ENCODE data around the gene RASSF5.
A peak's percentile ranks its signal among the peaks of the same experiment; 100 is the strongest.
"Not testable (repeated sequence)": the region's sequence is repeated elsewhere in the genome, so short reads cannot be mapped to it uniquely, and the experiment has no call there.

RASSF5 gene

DNA sequence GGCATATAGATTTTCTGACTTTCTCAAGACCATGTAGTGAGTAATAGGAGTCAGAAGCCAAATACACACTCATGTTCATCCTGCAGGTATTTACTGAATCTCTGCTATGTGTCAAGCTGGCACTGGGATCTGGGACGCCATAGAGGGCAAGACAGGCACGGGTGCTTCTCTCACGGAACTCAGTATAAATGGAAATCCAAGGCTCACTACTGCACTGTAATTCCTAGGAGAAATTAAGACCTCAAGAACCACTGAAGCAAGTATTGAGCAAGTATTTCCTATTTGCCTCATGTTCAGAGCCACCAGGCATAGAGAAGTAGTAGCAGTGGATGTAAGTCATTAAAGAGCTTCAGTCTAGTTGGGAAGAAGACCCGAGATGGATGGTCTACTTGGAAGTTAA, 66.0 kb downstream of the RASSF5 start:
- DNase-seq: peak in 1 of 2 donors; percentile 45

GRCh38 chr1:206573762-206574161, 66.4 kb downstream of the RASSF5 start:
- DNase-seq: no peak

DNA sequence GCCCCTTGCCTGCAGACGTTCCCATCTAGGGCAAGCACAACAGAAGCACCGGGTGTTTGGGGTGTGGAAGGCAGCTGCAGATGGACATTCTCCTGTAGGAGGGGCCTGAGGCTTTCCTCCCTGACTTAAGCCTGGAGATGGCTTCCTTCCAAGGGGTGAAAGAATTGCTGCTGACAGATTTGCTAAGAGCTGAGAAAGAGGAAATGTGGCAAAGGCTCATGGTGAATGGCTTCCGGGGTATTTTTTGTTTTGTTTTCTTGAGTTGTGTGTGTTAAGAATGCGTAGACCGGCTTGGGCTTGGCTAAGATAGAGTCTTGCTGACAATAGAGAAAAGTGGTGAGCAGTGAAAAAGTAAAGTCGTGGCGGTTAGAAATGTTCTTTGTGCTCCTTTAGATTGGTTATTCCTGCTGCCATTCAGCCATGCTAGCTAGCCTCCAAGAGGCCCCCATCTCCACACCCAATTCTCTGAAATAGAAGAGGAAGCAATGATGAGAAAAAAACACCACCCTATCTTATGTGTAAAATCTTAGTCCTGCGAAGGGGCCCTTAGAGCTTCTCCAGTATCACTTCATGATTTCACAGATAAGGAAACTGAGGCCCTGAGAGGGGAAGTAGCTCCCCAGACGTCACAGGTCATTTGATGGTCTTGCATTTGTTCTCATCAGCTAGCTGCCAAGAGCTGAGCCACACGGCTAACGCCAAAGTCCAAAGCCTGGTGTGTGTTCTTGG, 68.0 kb downstream of the RASSF5 start:
- peak; percentile 91 to 92 for DNase-seq

- DNase-seq: no peak
These were observed 68.8 kb downstream of the RASSF5 start for GRCh38 chr1:206575894-206576737.

DNA sequence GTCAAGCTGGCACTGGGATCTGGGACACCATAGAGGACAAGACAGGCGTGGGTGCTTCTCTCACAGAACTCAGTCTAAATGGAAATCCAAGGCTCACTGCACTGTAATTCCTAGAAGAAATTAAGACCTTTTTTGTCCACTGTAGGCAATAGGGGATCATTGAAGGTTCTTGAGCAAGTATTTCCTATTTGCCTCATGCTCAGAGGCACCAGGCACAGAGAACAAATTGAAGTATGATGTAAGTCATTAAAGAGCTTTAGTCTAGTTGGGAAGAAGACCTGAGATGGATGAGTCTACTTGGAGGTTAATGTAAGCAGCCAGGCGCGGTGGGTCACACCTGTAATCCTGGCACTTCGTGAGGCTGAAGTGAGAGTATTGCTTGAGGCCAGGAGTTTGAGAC, 70.3 kb downstream of the RASSF5 start:
- no peak for DNase-seq

DNA sequence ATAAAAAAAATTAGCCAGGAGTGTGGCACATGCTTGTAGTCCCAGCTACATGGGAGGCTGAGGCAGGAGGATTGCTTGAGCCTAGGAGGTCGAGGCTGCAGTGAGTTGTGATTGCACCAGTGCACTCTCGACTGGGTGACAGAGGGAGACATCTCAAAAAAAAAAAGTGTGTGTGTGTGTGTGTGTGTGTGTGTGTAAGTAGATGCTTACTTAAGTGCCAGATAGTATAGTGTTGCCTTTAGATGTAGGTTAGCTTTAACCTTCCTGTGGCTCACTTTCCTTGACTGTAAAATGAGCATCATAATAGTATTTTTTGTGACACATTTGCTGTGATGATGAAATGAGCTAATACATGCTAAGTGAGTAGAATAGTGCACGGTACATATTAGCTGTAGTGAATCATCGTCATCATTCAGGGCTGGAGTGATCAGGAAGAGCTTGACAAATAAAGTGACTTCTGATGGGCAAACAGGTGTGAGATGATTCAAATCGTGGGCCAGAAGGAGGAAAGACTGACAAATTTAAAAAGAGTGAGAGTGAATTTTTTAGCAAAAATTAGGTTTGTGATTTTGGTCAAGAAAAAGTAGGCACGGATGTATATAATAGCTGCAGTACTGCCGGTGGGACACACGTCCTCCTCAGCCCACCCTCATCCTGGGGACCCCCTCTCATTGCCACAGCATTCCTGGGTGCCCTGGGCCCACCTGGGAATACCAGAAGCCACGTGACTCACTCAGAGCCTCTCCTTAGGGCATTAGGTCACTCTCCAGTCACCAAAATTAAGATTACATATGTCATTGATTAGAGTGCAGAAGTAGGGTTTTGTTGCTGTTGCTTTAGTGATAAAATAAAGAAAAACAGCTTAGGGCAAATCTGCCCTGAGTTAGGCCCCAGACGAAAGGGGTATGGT, 71.0 kb downstream of the RASSF5 start:
- peak in 1 of 2 donors; percentile 42 for DNase-seq

- DNase-seq: no peak
These were observed 71.6 kb downstream of the RASSF5 start for GRCh38 chr1:206578978-206579374.

- peak; percentile 95 to 97 for DNase-seq
These were observed 72.6 kb downstream of the RASSF5 start for GRCh38 chr1:206579747-206580437.

- DNase-seq: no peak
These were observed 73.2 kb downstream of the RASSF5 start for GRCh38 chr1:206580438-206581113.

DNA sequence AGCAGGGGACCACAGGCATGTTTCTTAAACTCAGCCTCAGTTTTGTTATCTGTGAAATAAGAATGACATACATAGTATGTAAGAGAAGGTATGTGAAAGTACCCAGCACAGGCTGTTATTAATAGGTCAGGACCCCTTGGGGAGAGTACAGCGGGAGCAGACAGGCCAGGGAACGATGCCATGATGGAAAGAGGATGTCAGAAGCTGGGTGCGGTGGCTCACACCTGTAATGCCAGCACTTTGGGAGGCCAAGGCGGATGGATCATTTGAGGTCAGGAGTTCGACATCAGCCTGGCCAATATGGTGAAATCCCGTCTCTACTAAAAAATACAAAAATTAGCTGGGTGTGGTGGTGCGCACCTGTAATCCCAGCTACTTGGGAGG, 73.8 kb downstream of the RASSF5 start:
- not testable (repeated sequence) for DNase-seq

DNA sequence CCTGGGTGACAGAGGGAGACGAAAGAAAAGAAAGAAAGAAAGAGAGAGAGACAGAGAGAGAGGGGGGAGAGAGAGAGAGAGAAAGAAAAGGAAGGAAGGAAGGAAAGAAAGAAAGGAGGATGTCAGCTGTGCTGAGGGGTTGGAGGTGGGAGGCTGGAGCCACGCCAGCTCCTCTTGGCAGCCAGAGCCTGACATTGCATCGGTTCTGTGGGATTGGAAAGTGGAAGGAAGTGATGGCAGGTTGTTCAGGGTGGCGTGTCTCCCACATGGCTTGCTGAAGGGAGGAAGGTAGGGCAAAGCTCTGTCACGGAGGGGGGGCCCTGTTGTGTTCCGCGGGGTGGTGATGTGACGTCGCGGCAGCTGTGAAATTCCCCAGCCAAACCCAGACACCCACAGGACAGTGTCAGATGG, 74.2 kb downstream of the RASSF5 start:
- DNase-seq: peak; percentile 90 to 96

DNA sequence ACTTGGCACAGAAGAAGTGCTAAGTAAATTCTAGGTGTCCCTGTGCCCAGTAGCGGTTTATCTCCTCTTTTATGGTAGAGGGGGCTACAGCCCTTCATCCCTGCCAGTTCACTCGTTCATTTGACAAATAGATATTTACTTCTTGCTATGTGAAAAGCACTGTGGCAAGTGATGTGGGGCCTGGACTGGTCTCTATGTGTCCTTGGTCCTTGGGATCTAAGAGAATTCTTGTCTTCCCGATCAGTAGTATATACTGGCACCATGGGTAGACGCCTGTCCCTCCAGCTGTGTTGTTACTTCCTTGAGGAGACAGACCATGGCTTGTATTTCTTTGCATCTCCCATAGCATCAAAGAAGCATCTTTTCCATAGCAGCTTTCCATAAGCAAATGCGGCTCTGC, 75.2 kb downstream of the RASSF5 start:
- DNase-seq: no peak

DNA sequence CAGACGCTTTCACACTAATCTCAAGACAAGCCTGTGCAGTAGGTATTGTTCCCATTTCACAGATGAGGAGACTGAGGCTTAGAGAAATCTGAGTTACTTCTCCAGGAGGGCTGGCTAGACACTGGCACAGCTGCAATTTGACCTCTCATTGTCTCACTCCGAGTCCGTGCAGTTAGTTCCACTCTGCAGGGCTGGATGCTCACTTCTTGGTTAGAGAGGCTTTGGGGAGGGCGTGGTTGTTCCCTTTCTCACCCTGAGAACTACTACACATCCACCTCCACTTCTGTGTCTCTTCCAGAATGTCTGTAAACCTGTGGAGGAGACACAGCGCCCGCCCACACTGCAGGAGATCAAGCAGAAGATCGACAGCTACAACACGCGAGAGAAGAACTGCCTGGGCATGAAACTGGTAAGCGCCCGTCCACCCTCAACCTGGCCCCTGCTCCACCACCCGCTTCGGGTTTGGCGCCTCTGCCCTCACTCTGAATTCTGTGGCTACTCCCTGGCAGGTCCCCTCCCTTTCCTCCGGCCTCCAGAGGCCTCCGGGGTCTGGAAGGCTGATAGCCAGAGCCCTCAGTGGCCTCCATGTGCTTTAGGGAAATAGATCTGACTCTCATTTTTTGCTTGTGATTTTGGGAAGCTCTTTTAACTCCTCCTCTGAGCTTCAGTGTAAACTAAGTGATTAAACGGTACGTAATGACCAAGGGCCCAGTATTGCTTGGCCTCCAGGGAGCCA, 75.8 kb downstream of the RASSF5 start:
- DNase-seq: peak in 1 of 2 donors; percentile 38

DNA sequence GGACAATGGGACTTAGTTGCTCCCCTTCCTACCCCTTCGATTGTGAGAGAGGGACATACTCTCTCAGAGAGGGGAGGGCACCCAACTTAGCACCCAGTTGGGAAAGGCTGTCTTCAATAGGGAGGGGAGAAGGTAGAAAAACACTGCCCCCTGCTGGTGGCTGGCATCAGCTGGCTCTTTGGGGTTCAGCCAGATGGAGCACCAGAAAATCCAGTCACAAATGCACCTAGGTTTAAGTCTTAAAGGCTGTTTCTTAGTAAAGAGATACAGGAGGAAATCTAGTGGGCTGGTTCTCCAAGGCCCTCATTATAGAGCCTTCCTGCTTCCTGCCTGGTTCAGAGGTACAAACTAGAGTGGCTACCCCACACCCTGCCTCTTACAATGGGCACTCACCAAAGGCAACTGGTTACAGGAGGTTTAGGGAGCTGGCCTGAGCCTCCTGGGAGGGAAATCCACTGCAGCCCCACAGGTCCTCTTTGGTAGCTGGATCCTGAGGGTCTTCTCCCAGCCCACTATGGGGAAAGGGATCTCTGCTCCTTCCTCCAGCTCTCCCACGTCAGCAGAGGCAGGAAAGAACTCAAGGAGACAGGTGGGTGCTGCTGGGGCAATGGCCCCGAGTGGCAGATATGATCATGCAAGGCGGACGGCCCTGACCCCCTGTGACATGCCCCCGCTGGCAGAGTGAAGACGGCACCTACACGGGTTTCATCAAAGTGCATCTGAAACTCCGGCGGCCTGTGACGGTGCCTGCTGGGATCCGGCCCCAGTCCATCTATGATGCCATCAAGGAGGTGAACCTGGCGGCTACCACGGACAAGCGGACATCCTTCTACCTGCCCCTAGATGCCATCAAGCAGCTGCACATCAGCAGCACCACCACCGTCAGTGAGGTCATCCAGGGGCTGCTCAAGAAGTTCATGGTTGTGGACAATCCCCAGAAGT, 76.6 kb downstream of the RASSF5 start:
- peak; percentile 62 to 93 for DNase-seq

DNA sequence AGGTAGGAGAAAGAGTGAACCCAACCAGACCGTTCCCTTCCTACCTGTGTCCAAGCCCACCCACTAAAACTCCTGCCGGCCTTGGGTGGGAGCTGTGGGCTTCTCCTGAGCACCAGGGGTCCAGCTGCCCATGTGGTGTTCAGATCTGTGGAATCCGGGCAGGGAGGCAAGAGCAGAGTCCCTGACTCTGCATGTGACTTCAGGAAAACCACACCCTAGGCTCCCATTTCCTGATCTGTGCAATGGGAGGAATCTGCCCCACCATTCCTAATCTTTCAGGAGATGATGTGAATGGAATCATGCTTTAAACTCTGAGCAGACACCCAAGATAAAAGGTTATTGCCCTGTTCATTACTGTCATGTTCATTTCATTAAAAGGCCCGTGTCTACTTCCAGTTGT, 77.4 kb downstream of the RASSF5 start:
- no peak for DNase-seq

DNA sequence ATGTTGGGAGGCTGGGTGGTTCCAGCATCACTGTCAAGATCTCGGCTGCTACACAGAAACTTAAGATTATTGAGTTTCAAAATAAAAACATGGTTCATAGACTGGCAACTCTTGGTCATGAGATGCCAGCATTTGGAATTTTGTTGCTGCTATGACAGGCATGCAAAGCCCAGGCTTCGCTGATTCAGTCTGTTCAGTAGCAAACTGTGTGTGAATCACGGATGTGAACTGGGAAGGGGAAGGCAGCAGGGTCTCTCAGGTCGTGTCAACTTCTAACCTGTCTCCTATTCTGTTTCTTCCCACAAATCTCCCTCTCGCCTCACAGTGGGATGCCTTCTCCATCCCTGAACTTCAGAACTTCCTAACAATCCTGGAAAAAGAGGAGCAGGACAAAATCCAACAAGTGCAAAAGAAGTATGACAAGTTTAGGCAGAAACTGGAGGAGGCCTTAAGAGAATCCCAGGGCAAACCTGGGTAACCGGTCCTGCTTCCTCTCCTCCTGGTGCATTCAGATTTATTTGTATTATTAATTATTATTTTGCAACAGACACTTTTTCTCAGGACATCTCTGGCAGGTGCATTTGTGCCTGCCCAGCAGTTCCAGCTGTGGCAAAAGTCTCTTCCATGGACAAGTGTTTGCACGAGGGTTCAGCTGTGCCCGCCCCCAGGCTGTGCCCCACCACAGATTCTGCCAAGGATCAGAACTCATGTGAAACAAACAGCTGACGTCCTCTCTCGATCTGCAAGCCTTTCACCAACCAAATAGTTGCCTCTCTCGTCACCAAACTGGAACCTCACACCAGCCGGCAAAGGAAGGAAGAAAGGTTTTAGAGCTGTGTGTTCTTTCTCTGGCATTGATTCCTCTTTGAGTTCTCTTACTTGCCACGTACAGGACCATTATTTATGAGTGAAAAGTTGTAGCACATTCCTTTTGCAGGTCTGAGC, 79.4 kb downstream of the RASSF5 start:
- DNase-seq: no peak

GRCh38 chr1:206587904-206588303, 80.6 kb downstream of the RASSF5 start:
- DNase-seq: no peak

GRCh38 chr1:206588492-206588891, 81.2 kb downstream of the RASSF5 start:
- DNase-seq: no peak

DNA sequence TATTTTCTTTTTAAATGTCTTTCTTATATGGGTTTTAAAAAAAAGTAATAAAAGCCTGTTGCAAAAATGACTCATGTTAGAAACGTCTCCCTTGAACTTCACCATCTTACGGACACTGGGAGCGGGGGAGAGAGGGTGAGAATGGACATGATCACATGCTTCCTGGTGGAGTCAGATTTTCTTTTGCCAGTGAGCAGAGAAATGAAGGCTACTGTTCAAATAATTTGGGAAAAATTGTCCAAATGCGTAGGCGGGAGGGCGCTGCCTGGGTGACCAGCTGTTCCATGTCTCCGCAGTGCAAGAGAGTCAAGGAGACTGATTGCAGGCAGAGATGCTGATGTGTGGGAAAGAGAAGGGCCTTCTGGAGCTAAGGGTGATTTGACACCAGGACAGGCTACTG, 81.9 kb downstream of the RASSF5 start:
- DNase-seq: no peak
